PC-9 (cell line): ENCODE data around the gene DCAKD.

Experiments used
- EZH2 ChIP-seq: fragments of 200-600 bp; sonication (generic); IDR thresholded peaks from 2 replicates; pipeline ENCODE4 v1.8.0; 2017; ENCODE audit warnings: antibody characterized with exemption, low read depth
- TF ChIP-seq, protein P1 (sequence below): fragments of 200-600 bp; sonication (generic); conservative IDR thresholded peaks from 2 replicates; pipeline ENCODE4 v1.6.1; 2017; ENCODE audit warnings: mixed run types, antibody characterized with exemption, mild to moderate bottlenecking, moderate library complexity

GRCh38 chr17:45073414-45074070, 22.1 kb upstream of the DCAKD start:
- no peak for TF ChIP-seq EZH2
- TF ChIP-seq, protein P1, sequence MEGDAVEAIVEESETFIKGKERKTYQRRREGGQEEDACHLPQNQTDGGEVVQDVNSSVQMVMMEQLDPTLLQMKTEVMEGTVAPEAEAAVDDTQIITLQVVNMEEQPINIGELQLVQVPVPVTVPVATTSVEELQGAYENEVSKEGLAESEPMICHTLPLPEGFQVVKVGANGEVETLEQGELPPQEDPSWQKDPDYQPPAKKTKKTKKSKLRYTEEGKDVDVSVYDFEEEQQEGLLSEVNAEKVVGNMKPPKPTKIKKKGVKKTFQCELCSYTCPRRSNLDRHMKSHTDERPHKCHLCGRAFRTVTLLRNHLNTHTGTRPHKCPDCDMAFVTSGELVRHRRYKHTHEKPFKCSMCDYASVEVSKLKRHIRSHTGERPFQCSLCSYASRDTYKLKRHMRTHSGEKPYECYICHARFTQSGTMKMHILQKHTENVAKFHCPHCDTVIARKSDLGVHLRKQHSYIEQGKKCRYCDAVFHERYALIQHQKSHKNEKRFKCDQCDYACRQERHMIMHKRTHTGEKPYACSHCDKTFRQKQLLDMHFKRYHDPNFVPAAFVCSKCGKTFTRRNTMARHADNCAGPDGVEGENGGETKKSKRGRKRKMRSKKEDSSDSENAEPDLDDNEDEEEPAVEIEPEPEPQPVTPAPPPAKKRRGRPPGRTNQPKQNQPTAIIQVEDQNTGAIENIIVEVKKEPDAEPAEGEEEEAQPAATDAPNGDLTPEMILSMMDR = no peak
